ENCODE data around the gene DNAJC5G.

The DNAJC5G gene, protein sequence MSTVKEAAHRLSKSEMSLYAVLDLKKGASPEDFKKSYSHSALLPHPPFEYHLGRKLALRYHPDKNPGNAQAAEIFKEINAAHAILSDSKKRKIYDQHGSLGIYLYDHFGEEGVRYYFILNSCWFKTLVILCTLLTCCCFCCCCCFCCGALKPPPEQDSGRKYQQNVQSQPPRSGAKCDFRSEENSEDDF

DNA sequence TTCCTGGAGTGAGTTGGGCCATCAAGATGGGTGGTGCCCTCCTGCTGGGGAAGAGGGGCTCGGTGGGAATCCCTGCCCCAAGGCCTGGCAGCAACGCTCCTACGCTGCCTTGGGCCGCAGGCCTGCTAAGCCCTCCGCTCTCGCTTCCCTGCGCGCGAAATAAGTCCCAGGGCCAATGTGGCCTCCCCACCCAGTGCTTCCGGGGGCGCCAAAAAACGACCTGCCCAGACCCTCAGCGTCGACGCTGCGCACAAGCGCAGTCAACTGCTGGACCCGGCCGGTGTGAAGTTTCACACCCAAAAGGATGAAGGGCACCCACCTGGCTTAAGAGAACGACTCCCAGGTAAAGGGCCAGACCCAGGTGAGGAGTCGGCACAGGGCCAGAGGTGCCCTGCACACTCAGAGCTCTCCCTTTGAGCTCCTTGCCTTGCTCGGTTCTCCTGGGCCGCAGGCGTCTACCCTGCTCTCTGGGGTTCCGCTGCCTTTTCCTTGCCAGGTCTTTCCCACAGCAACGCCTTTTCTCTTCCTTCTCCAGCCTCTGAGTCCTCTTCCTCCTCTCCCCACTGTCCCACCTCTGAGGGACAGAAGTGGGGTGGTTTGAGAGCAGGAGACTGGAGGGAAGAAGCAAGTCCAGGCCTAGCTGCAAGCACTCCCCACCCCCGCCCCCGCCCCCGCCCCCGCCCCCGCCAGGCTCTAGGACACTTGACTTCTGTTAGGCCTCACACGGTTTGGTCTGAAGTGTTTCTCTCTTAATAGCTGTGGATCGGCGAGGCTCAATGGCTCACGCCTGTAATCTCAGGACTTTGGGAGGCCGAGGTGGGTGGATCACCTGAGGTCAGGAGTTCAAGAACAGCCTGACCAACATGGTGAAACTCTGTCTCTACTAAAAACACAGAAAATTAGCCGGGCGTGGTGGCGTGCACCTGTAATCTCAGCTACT, at the start of gene DNAJC5G:
Gene DNAJC5G, plus strand, starts transcription at position 223 of the 940 bp plus-strand sequence. CDS start 1,296 bp downstream, outside the sequence.
- Histone ChIP-seq H3K9me3 (ENCODE audit: insufficient read depth, low read length, severe bottlenecking) (no peaks in the 10 kb centered on the region), H3K4me2 (ENCODE audit: insufficient read depth, low read length) (no peak within 1 kb of the TSS), H3K79me2 (ENCODE audit: insufficient read depth, low read length) (no peaks in the 10 kb centered on the region), H3K9ac (ENCODE audit: low read depth, low read length) (no peak within 1 kb of the TSS), H3K4me1 (ENCODE audit: insufficient read depth, low read length) (peaks cover 8% of the 10 kb centered on the region; the same call in 1 of the 2 replicates), H4K20me1 (ENCODE audit: insufficient read depth, low read length) (no peaks in the 10 kb centered on the region), H3K36me3 (ENCODE audit: insufficient read depth, low read length) (no peaks in the 10 kb centered on the region), H3K4me3 (ENCODE audit: low read depth in 1 of 2, low read length in 2 of 2) (no peak within 1 kb of the TSS), H3K27ac (ENCODE audit: low read length) (no peak within 1 kb of the TSS), H2AFZ (ENCODE audit: low read depth, low read length) (no peak within 1 kb of the TSS), H3K27me3 (ENCODE audit: insufficient read depth, low read length, poor library complexity) (no peaks in the 10 kb centered on the region)
- no peak for DNase-seq
- TF ChIP-seq, protein P1, sequence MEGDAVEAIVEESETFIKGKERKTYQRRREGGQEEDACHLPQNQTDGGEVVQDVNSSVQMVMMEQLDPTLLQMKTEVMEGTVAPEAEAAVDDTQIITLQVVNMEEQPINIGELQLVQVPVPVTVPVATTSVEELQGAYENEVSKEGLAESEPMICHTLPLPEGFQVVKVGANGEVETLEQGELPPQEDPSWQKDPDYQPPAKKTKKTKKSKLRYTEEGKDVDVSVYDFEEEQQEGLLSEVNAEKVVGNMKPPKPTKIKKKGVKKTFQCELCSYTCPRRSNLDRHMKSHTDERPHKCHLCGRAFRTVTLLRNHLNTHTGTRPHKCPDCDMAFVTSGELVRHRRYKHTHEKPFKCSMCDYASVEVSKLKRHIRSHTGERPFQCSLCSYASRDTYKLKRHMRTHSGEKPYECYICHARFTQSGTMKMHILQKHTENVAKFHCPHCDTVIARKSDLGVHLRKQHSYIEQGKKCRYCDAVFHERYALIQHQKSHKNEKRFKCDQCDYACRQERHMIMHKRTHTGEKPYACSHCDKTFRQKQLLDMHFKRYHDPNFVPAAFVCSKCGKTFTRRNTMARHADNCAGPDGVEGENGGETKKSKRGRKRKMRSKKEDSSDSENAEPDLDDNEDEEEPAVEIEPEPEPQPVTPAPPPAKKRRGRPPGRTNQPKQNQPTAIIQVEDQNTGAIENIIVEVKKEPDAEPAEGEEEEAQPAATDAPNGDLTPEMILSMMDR (IDR thresholded peaks at IDR 0.05; ENCODE audit: borderline replicate concordance, extremely low read depth, low read length, poor library complexity, severe bottlenecking), result no peak
- TF ChIP-seq EZH2 (IDR thresholded peaks at IDR 0.05; ENCODE audit: borderline replicate concordance, low read depth, low read length, severe bottlenecking), result no peak
- ATAC-seq (ENCODE audit: insufficient read depth, low read depth), result no peak

DNA sequence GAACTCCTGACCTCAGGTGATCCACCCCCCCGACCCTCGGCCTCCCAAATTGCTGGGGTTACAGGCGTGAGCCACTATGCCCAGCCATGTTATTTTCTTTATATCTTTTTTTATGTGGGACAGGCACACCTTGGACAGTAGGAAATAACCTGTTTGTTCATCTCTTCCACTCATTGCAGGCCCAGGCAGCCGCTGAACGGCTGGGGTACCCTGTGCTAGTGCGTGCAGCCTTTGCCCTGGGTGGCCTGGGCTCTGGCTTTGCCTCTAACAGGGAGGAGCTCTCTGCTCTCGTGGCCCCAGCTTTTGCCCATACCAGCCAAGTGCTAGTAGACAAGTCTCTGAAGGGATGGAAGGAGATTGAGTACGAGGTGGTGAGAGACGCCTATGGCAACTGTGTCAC, 49.7 kb upstream of the DNAJC5G start:
- DNase-seq, result no peak
- TF ChIP-seq, protein P1 (IDR thresholded peaks at IDR 0.05; ENCODE audit: borderline replicate concordance, extremely low read depth, low read length, poor library complexity, severe bottlenecking), result no peak
- TF ChIP-seq EZH2 (IDR thresholded peaks at IDR 0.05; ENCODE audit: borderline replicate concordance, low read depth, low read length, severe bottlenecking), result no peak
- H3K4me1 ChIP-seq (ENCODE audit: insufficient read depth, low read length), result no peaks in the 10 kb centered on the region; the same call in 1 of the 2 replicates
- no peak overlapping the region for H3K27ac ChIP-seq (ENCODE audit: low read length)
- no peak overlapping the region for H3K4me3 ChIP-seq (ENCODE audit: low read depth in 1 of 2, low read length in 2 of 2)
- no peak for ATAC-seq (ENCODE audit: insufficient read depth, low read depth)
- no peak overlapping the region for H3K9ac ChIP-seq (ENCODE audit: low read depth, low read length)
- no peaks in the 10 kb centered on the region for H3K9me3 ChIP-seq (ENCODE audit: insufficient read depth, low read length, severe bottlenecking)
- no peak overlapping the region for H2AFZ ChIP-seq (ENCODE audit: low read depth, low read length)
- H4K20me1 ChIP-seq (ENCODE audit: insufficient read depth, low read length), result peaks cover 7% of the 10 kb centered on the region; the same call in 1 of the 2 replicates
- H3K4me2 ChIP-seq (ENCODE audit: insufficient read depth, low read length), result no peak overlapping the region
- no peaks in the 10 kb centered on the region for H3K27me3 ChIP-seq (ENCODE audit: insufficient read depth, low read length, poor library complexity)
- peaks cover 92% of the 10 kb centered on the region for H3K36me3 ChIP-seq (ENCODE audit: insufficient read depth, low read length)
- peaks cover 10% of the 10 kb centered on the region; the same call in 1 of the 2 replicates for H3K79me2 ChIP-seq (ENCODE audit: insufficient read depth, low read length)

DNA sequence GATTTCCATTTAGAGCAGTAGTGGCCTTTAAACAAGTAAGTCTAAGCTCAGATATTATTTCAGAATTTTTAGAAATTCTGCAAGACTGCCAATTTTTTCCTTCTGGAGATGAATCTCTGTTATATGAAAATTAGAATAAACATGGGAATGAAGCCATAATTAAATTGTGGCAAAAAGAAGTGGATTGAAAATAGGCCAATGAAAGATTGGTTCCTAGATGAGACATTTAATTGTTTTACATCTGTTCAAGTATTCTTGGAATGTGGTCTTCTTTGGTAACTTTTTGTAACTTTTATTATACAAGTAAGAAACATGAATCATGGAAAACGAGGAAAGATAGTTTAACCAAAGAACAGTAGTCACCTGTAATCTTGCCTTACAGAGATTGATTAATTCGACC, 47.7 kb upstream of the DNAJC5G start:
- H3K4me2 ChIP-seq (ENCODE audit: insufficient read depth, low read length), result no peak overlapping the region
- H3K9me3 ChIP-seq (ENCODE audit: insufficient read depth, low read length, severe bottlenecking), result no peaks in the 10 kb centered on the region
- no peak for DNase-seq
- peaks cover 94% of the 10 kb centered on the region for H3K36me3 ChIP-seq (ENCODE audit: insufficient read depth, low read length)
- no peaks in the 10 kb centered on the region for H3K4me1 ChIP-seq (ENCODE audit: insufficient read depth, low read length)
- H3K79me2 ChIP-seq (ENCODE audit: insufficient read depth, low read length), result no peaks in the 10 kb centered on the region
- ATAC-seq (ENCODE audit: insufficient read depth, low read depth), result no peak
- TF ChIP-seq EZH2 (IDR thresholded peaks at IDR 0.05; ENCODE audit: borderline replicate concordance, low read depth, low read length, severe bottlenecking), result no peak
- TF ChIP-seq, protein P1 (IDR thresholded peaks at IDR 0.05; ENCODE audit: borderline replicate concordance, extremely low read depth, low read length, poor library complexity, severe bottlenecking), result no peak
- no peak overlapping the region for H3K27ac ChIP-seq (ENCODE audit: low read length)
- H4K20me1 ChIP-seq (ENCODE audit: insufficient read depth, low read length), result peaks cover 13% of the 10 kb centered on the region; the same call in 1 of the 2 replicates
- no peak overlapping the region for H3K9ac ChIP-seq (ENCODE audit: low read depth, low read length)
- H3K4me3 ChIP-seq (ENCODE audit: low read depth in 1 of 2, low read length in 2 of 2), result no peak overlapping the region
- no peak overlapping the region for H2AFZ ChIP-seq (ENCODE audit: low read depth, low read length)
- no peaks in the 10 kb centered on the region for H3K27me3 ChIP-seq (ENCODE audit: insufficient read depth, low read length, poor library complexity)
